ENCODE measurements around the gene C1R. TPM values are rescaled to one million over a fixed set of nuclear protein-coding genes. Genes with fewer than 3 reads are reported as not detected.

The C1R gene
- total RNA-seq, 1 experiment from 2014 or later: 11.5 TPM

GRCh38 chr12:7046383-7047105, 45.7 kb downstream of the C1R start:
- H3K79me2 ChIP-seq (ENCODE audit: insufficient read depth, low read length): no peaks in the 10 kb centered on the region
- H3K18ac ChIP-seq (ENCODE audit: insufficient read length, low read depth, low read length): no peak overlapping the region
- no peak overlapping the region for H3K27ac ChIP-seq (ENCODE audit: insufficient read length, low read depth, low read length)
- no peak overlapping the region for H3K23ac ChIP-seq (ENCODE audit: insufficient read length, low read depth, low read length)
- H3K9ac ChIP-seq (ENCODE audit: extremely low read depth, insufficient read length, low read length): no peak overlapping the region
- Mint-ChIP-seq H3K36me3 (ENCODE audit: insufficient read depth in 1 of 3, low read depth in 3 of 3) (no peaks in the 10 kb centered on the region), H3K27me3 (ENCODE audit: low read depth) (peaks cover 3% of the 10 kb centered on the region; the same call in 1 of the 2 replicates), H3K27ac (no peak overlapping the region; a peak in 1 of 7 replicates), H3K4me3 (no peak overlapping the region), H3K9me3 (peaks cover 0 to 5% of the 10 kb centered on the region in 2 experiments; a peak in 2 of 5 replicates), H3K4me1 (peaks cover 3 to 4% of the 10 kb centered on the region in 2 experiments; a peak in 3 of 4 replicates)
- H3K9me3 ChIP-seq (ENCODE audit: control insufficient read depth, low read depth, low read length): no peaks in the 10 kb centered on the region
- no peak overlapping the region for H2BK120ac ChIP-seq (ENCODE audit: low read depth, low read length, poor library complexity, severe bottlenecking)
- H3T11ph ChIP-seq (ENCODE audit: low read length): no peak overlapping the region
- no peak overlapping the region for H2BK12ac ChIP-seq (ENCODE audit: insufficient read length, low read depth, low read length)
- H4K91ac ChIP-seq (ENCODE audit: insufficient read length, low read depth, low read length): no peak overlapping the region
- H4K5ac ChIP-seq (ENCODE audit: insufficient read length, low read depth, low read length): no peak overlapping the region
- no peaks in the 10 kb centered on the region for H3K79me1 ChIP-seq (ENCODE audit: insufficient read depth, low read depth, low read length, poor library complexity, severe bottlenecking)
- WGBS (ENCODE audit: extremely low coverage, insufficient read length, low lambda C conversion rate): no CpG with 5 or more reads among the region's 5 CpGs
- 0 out of 3 replicates have a peak, but pooled peaks have one; percentile 13 for TF ChIP-seq CTCF (conservative IDR thresholded peaks at IDR 0.05)
- DNase-seq: no peak
- H3K14ac ChIP-seq (ENCODE audit: insufficient read depth, low read length): no peak overlapping the region
- H3K4me1 ChIP-seq (ENCODE audit: insufficient read depth, low read length): no peaks in the 10 kb centered on the region
- no peak overlapping the region for H3K4me2 ChIP-seq (ENCODE audit: insufficient read depth, insufficient read length, low read length)
- H3K4ac ChIP-seq (ENCODE audit: low read depth, low read length): no peak overlapping the region
- H4K20me1 ChIP-seq (ENCODE audit: control insufficient read depth, insufficient read depth, insufficient read length): no peaks in the 10 kb centered on the region
- no peaks in the 10 kb centered on the region for H3K27me3 ChIP-seq (ENCODE audit: insufficient read depth, low read length)
- no peak overlapping the region for H2BK5ac ChIP-seq (ENCODE audit: insufficient read length, low read length)
- no peak overlapping the region for H3K56ac ChIP-seq (ENCODE audit: insufficient read length, low read depth, low read length)
- no peak overlapping the region for H2AK5ac ChIP-seq (ENCODE audit: insufficient read length, low read length)
- H2BK15ac ChIP-seq (ENCODE audit: low read depth, low read length): no peak overlapping the region
- no peaks in the 10 kb centered on the region for H3K23me2 ChIP-seq (ENCODE audit: insufficient read length, low read depth, low read length, poor library complexity, severe bottlenecking)
- no peak overlapping the region for H2BK20ac ChIP-seq (ENCODE audit: low read depth, low read length, poor library complexity, severe bottlenecking)
- H4K8ac ChIP-seq (replicated peaks; ENCODE audit: insufficient read length, low read depth, low read length): no peak overlapping the region
- no peak overlapping the region for H2AFZ ChIP-seq (ENCODE audit: low read length)

Measured in H9 (cell line).